NCI-H2081 treated with DMSO at 0.1 percent for 48 hours (cell line): ENCODE measurements around the gene ACAP2.
"Not testable (repeated sequence)": the region's sequence is repeated elsewhere in the genome, so short reads cannot be mapped to it uniquely, and the experiment has no call there.

Experiments
- DNase-seq: peaks from one replicate; lab custom pipeline; 2025; lab: John Stamatoyannopoulos, UW

ACAP2 gene

GRCh38 chr3:195245531-195245951 lies 197.3 kb downstream of the ACAP2 start:
- DNase-seq = no peak

- no peak for DNase-seq
Measured at GRCh38 chr3:195241592-195242355, 201.0 kb downstream of the ACAP2 start.

- no peak for DNase-seq
Measured at GRCh38 chr3:195240939-195241338, 201.9 kb downstream of the ACAP2 start.

- DNase-seq = no peak
Measured at GRCh38 chr3:195240171-195240701, 202.6 kb downstream of the ACAP2 start.

- no peak for DNase-seq
Measured at GRCh38 chr3:195239121-195239520, 203.7 kb downstream of the ACAP2 start.

GRCh38 chr3:195238586-195239118 lies 204.2 kb downstream of the ACAP2 start:
- no peak for DNase-seq

GRCh38 chr3:195238081-195238571 lies 204.7 kb downstream of the ACAP2 start:
- DNase-seq = no peak

- no peak for DNase-seq
Measured at GRCh38 chr3:195236801-195237570, 205.8 kb downstream of the ACAP2 start.

- no peak for DNase-seq
Measured at GRCh38 chr3:195236076-195236798, 206.6 kb downstream of the ACAP2 start.

GRCh38 chr3:195230244-195230643 lies 212.6 kb downstream of the ACAP2 start:
- no peak for DNase-seq

GRCh38 chr3:195228886-195229285 lies 213.9 kb downstream of the ACAP2 start:
- DNase-seq = not testable (repeated sequence)

- DNase-seq = no peak
Measured at GRCh38 chr3:195227871-195228270, 214.9 kb downstream of the ACAP2 start.

GRCh38 chr3:195226900-195227447 lies 215.8 kb downstream of the ACAP2 start:
- no peak for DNase-seq

- no peak for DNase-seq
Measured at GRCh38 chr3:195226445-195226844, 216.4 kb downstream of the ACAP2 start.

- DNase-seq = no peak
Measured at GRCh38 chr3:195224980-195225580, 217.7 kb downstream of the ACAP2 start.
